ENCODE data around the gene RFC4. TPM values are rescaled to one million over a fixed set of nuclear protein-coding genes. Genes with fewer than 3 reads are reported as not detected.
A peak's percentile ranks its signal among the peaks of the same experiment; 100 is the strongest.

RFC4 gene
- polyA plus RNA-seq, 12 donors = 16.7 to 46.8 (median 27.5) TPM; not detected in 1

DNA sequence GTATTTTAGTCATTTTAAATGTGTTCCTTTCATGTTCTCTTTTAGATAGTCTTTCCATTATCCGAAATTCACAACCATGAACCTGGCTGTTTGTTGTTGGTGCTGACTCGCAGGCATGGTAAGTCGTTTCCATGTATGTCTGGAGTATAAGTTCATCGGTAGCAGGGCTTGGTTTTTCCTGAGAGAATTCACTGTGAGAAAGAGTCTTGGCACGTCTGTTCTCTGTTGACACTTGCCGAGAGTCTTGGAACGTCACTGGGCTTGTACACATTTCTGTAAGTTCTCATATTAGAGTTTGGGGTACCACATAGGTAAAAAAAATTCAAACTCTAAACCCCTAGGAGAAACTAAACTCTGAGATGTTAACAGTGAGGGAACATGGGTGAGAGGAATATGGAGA is 52.3 kb downstream of the RFC4 start:
- no peak for DNase-seq

- no peak for DNase-seq
These were observed 54.8 kb downstream of the RFC4 start for GRCh38 chr3:186751480-186751879.

DNA sequence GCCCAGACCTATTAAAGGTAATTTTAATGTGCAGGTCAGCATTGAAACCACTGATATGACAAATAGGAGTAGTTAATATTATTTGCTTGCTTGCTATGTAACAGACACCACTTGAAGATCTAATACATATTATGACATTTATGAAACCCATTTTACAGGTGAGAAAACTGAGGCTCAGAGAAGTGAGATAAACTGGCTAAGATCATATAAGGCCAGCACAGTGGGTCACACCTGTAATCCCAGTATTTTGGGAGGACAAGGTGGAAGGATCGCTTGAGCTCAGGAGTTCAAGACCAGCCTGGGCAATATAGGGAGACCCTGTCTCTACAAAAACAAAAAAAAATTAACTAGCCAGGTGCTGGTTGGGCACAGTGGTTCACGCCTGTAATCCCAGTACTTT is 56.0 kb downstream of the RFC4 start:
- no peak for DNase-seq

DNA sequence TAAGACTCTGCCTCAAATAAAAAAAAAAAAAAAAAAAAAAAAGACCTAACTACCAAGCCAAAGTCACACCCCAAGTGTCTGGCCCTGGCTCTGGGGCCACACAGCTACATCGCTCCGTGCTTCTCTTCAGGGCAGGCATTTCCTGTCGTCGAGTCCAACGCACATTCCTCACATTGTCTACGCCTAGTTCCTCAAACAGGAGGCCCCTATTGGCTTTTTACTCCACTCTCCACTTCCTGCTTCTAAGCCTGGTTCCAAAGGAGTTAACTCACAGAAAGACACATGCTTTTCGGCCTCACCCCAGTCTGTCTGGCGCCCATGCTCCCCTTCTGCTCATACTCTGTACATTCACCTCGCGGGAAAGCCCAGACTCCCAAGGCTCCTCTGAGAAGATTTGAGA is 60.3 kb downstream of the RFC4 start:
- peak; percentile 21 for DNase-seq

- DNase-seq = no peak
These were observed 62.6 kb downstream of the RFC4 start for GRCh38 chr3:186743666-186744065.

- no peak for DNase-seq
These were observed 63.5 kb downstream of the RFC4 start for GRCh38 chr3:186742618-186743380.

Other genes starting within 250 kb of the RFC4 start
- gene TBCCD1, start 239.1 kb downstream of the RFC4 start, polyA plus RNA-seq (ENCODE audit: insufficient read length in 12 of 12) = 10 to 100 TPM in 11 of 12 donors, not detected in 1; 10.4 to 16.5 (median 13.0) TPM
- 10 to 100 TPM in 11 of 12 donors, not detected in 1; 31.9 to 50.3 (median 44.9) TPM for gene DNAJB11, start 235.8 kb downstream of the RFC4 start, polyA plus RNA-seq (ENCODE audit: insufficient read length in 12 of 12)
- gene AHSG, start 193.4 kb downstream of the RFC4 start, polyA plus RNA-seq (ENCODE audit: insufficient read length in 12 of 12) = 10 to 100 TPM in 1 of 12 donors, 1 to 10 TPM in 3, under 1 TPM in 6, not detected in 2; 0.13 to 70.1 (median 0.57) TPM
- under 1 TPM in 7 of 12 donors, not detected in 5; 0.11 to 0.69 (median 0.36) TPM for gene FETUB, start 166.1 kb downstream of the RFC4 start, polyA plus RNA-seq (ENCODE audit: insufficient read length in 12 of 12)
- 1 to 10 TPM in 1 of 12 donors, under 1 TPM in 5, not detected in 6; 0.04 to 2.7 (median 0.19) TPM for gene HRG, start 140.5 kb downstream of the RFC4 start, polyA plus RNA-seq (ENCODE audit: insufficient read length in 12 of 12)
- 1 to 10 TPM in 1 of 12 donors, under 1 TPM in 6, not detected in 5; 0.07 to 4.0 (median 0.33) TPM for gene KNG1, start 89.1 kb downstream of the RFC4 start, polyA plus RNA-seq (ENCODE audit: insufficient read length in 12 of 12)
- 100 to 1,000 TPM in 11 of 12 donors, not detected in 1; 447 to 655 (median 578) TPM for gene EIF4A2, start 22.9 kb downstream of the RFC4 start, polyA plus RNA-seq (ENCODE audit: insufficient read length in 12 of 12)
- under 1 TPM in 5 of 12 donors, not detected in 7; 0.03 to 0.12 (median 0.07) TPM for gene ADIPOQ, start 36.2 kb upstream of the RFC4 start, polyA plus RNA-seq (ENCODE audit: insufficient read length in 12 of 12)
- gene ST6GAL1, start 124.0 kb upstream of the RFC4 start, polyA plus RNA-seq (ENCODE audit: insufficient read length in 12 of 12) = 10 to 100 TPM in 11 of 12 donors, not detected in 1; 11.4 to 35.3 (median 17.6) TPM

Data from muscle of arm (tissue), 12 donors.